Activated T-cell treated with anti-CD3 and anti-CD28 coated beads, Interleukin-2, amount 50 U/mL, for 4 hours (primary cell): Measurements from ENCODE around the gene FNDC5. TPM values are rescaled to one million over a fixed set of nuclear protein-coding genes. Genes with fewer than 3 reads are reported as not detected.

Experiments
- ATAC-seq, 2 donors: fragments of 200-7000 bp; cut with Tn5 transposase; one replicate each; pipeline ENCODE4 v1.10.0; 2021
- DNase-seq: peaks from one replicate; pipeline ENCODE4 v3.0.0-alpha.2; 2020
- H3K27me3 Mint-ChIP-seq: one replicate; pipeline ENCODE4 v1.8.0; 2021; ENCODE audit warnings: low read depth, mixed read lengths
- H3K36me3 Mint-ChIP-seq: one replicate; pipeline ENCODE4 v1.8.0; 2022; ENCODE audit warnings: mixed read lengths; ENCODE audit not compliant: insufficient read depth
- H3K4me1 Mint-ChIP-seq: one replicate; pipeline ENCODE4 v1.8.0; 2021; ENCODE audit warnings: low read depth, mixed read lengths
- H3K4me3 Mint-ChIP-seq: one replicate; pipeline ENCODE4 v1.8.0; 2021; ENCODE audit warnings: mild to moderate bottlenecking, moderate library complexity, mixed read lengths
- H3K9me3 Mint-ChIP-seq: one replicate; pipeline ENCODE4 v1.8.0; 2021; ENCODE audit warnings: mixed read lengths
- total RNA-seq, 3 donors: library from RNA; stranded (reverse); gene quantifications; one replicate each; pipeline ENCODE4 v1.2.1, GENCODE V29; 2021

The FNDC5 gene
- total RNA-seq, 3 donors from 2014 or later, result not detected

GRCh38 chr1:32883338-32884031 is 12.8 kb upstream of the FNDC5 start:
- peaks cover 40% of the 10 kb centered on the region for H3K27me3 Mint-ChIP-seq
- DNase-seq, result no peak
- peaks cover 6% of the 10 kb centered on the region for H3K4me1 Mint-ChIP-seq
- no peaks in the 10 kb centered on the region for H3K9me3 Mint-ChIP-seq
- no peaks in the 10 kb centered on the region for H3K36me3 Mint-ChIP-seq
- ATAC-seq, result no peak
- no peak overlapping the region for H3K4me3 Mint-ChIP-seq

GRCh38 chr1:32881871-32882850 is 11.4 kb upstream of the FNDC5 start:
- H3K27me3 Mint-ChIP-seq, result peaks cover 32% of the 10 kb centered on the region
- no peaks in the 10 kb centered on the region for H3K36me3 Mint-ChIP-seq
- peaks cover 5% of the 10 kb centered on the region for H3K4me1 Mint-ChIP-seq
- ATAC-seq (no peak), DNase-seq (no peak)
- H3K4me3 Mint-ChIP-seq, result no peak overlapping the region
- no peaks in the 10 kb centered on the region for H3K9me3 Mint-ChIP-seq

GRCh38 chr1:32881291-32881690 is 10.6 kb upstream of the FNDC5 start:
- no peaks in the 10 kb centered on the region for H3K9me3 Mint-ChIP-seq
- H3K4me1 Mint-ChIP-seq, result peaks cover 3% of the 10 kb centered on the region
- no peaks in the 10 kb centered on the region for H3K36me3 Mint-ChIP-seq
- peaks cover 26% of the 10 kb centered on the region for H3K27me3 Mint-ChIP-seq
- DNase-seq (no peak), ATAC-seq (no peak)
- H3K4me3 Mint-ChIP-seq, result no peak overlapping the region

- ATAC-seq (no peak), DNase-seq (no peak)
- Mint-ChIP-seq H3K4me3 (no peak overlapping the region), H3K4me1 (peaks cover 2% of the 10 kb centered on the region), H3K27me3 (peaks cover 21% of the 10 kb centered on the region), H3K9me3 (no peaks in the 10 kb centered on the region), H3K36me3 (no peaks in the 10 kb centered on the region)
These were observed 7.9 kb upstream of the FNDC5 start for GRCh38 chr1:32878637-32879041.

- H3K4me1 Mint-ChIP-seq, result peaks cover 2% of the 10 kb centered on the region
- DNase-seq (no peak), ATAC-seq (no peak)
- H3K27me3 Mint-ChIP-seq, result peaks cover 20% of the 10 kb centered on the region
- H3K4me3 Mint-ChIP-seq, result no peak overlapping the region
- no peaks in the 10 kb centered on the region for H3K9me3 Mint-ChIP-seq
- H3K36me3 Mint-ChIP-seq, result no peaks in the 10 kb centered on the region
These were observed 7.5 kb upstream of the FNDC5 start for GRCh38 chr1:32878183-32878582.

GRCh38 chr1:32877211-32878110 is 6.7 kb upstream of the FNDC5 start:
- peaks cover 25% of the 10 kb centered on the region for H3K27me3 Mint-ChIP-seq
- H3K4me3 Mint-ChIP-seq, result no peak overlapping the region
- peaks cover 2% of the 10 kb centered on the region for H3K4me1 Mint-ChIP-seq
- no peak for ATAC-seq
- no peaks in the 10 kb centered on the region for H3K36me3 Mint-ChIP-seq
- no peak for DNase-seq
- no peaks in the 10 kb centered on the region for H3K9me3 Mint-ChIP-seq

GRCh38 chr1:32876341-32877210 is 5.9 kb upstream of the FNDC5 start:
- ATAC-seq, result peak; percentile 78 to 83
- no peaks in the 10 kb centered on the region for H3K9me3 Mint-ChIP-seq
- no peak overlapping the region for H3K4me3 Mint-ChIP-seq
- H3K36me3 Mint-ChIP-seq, result no peaks in the 10 kb centered on the region
- H3K27me3 Mint-ChIP-seq, result peaks cover 32% of the 10 kb centered on the region
- peaks cover 5% of the 10 kb centered on the region for H3K4me1 Mint-ChIP-seq
- DNase-seq, result peak; percentile 55

- DNase-seq, result no peak
- peaks cover 39% of the 10 kb centered on the region for H3K27me3 Mint-ChIP-seq
These were observed 4.4 kb upstream of the FNDC5 start for GRCh38 chr1:32874860-32875752.

GRCh38 chr1:32873484-32873883 is 2.8 kb upstream of the FNDC5 start:
- Mint-ChIP-seq H3K9me3 (no peaks in the 10 kb centered on the region), H3K27me3 (peaks cover 49% of the 10 kb centered on the region), H3K4me1 (peaks cover 21% of the 10 kb centered on the region), H3K4me3 (no peak overlapping the region), H3K36me3 (peaks cover 7% of the 10 kb centered on the region)
- DNase-seq (no peak), ATAC-seq (no peak)

More at GRCh38 chr1:32874860-32875752, 4.4 kb upstream of the FNDC5 start:
- no peaks in the 10 kb centered on the region for H3K9me3 Mint-ChIP-seq
- ATAC-seq, result no peak
- H3K36me3 Mint-ChIP-seq, result no peaks in the 10 kb centered on the region
- H3K4me1 Mint-ChIP-seq, result peaks cover 13% of the 10 kb centered on the region
- no peak overlapping the region for H3K4me3 Mint-ChIP-seq

- Mint-ChIP-seq H3K4me1 (peaks cover 21% of the 10 kb centered on the region), H3K9me3 (no peaks in the 10 kb centered on the region), H3K27me3 (peaks cover 43% of the 10 kb centered on the region), H3K36me3 (peaks cover 7% of the 10 kb centered on the region), H3K4me3 (no peak overlapping the region)
- ATAC-seq, result no peak
- no peak for DNase-seq
These were observed 1.4 kb upstream of the FNDC5 start for GRCh38 chr1:32872192-32872460.

GRCh38 chr1:32871364-32872191 is 866 bp upstream of the FNDC5 start:
- Mint-ChIP-seq H3K9me3 (no peaks in the 10 kb centered on the region), H3K27me3 (peaks cover 43% of the 10 kb centered on the region), H3K36me3 (peaks cover 7% of the 10 kb centered on the region), H3K4me3 (peak overlapping the region; percentile 66), H3K4me1 (peaks cover 21% of the 10 kb centered on the region)
- no peak for ATAC-seq
- no peak for DNase-seq

GRCh38 chr1:32869923-32870614 is 643 bp downstream of the FNDC5 start:
- DNase-seq (no peak), ATAC-seq (no peak)
- Mint-ChIP-seq H3K4me3 (peak overlapping the region; percentile 73), H3K36me3 (peaks cover 9% of the 10 kb centered on the region), H3K4me1 (peaks cover 19% of the 10 kb centered on the region), H3K9me3 (no peaks in the 10 kb centered on the region), H3K27me3 (peaks cover 35% of the 10 kb centered on the region)
